ENCODE results near the gene CDH2.

DNA sequence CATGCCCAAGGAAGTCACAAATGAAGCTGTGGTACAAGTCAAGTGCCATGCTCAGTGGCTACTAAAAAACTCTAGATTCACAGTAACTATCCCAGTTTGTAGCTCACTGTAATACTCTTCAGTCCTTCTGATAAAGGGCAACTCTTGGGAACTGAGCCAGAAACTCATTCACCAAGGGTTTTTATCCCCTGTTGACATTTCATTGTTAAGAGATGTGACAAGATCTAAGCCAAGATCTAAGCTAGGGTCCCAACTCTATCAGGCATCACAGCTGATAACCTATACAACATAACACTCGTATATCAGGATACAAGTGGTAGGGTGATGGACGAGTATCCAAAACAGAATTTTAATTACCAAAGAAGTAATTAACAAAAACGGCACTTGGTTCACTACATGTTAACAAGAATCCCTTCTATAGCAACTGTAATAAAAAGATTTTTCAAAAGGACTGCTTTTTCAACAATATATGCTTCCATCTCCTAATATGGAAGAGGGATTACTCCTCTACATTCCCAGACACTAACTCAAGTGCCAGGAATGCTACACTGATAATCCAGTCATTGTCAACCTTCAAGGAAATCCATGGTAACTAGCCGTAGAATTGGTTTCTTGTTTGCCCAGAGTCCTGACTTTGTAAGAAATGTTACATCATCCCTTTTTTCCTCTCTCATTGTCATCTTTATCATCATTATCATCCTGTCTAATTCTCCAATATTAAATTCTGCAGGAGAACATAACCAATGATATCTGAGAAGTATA lies 111.7 kb downstream of the CDH2 start:
- TF ChIP-seq, protein P1, sequence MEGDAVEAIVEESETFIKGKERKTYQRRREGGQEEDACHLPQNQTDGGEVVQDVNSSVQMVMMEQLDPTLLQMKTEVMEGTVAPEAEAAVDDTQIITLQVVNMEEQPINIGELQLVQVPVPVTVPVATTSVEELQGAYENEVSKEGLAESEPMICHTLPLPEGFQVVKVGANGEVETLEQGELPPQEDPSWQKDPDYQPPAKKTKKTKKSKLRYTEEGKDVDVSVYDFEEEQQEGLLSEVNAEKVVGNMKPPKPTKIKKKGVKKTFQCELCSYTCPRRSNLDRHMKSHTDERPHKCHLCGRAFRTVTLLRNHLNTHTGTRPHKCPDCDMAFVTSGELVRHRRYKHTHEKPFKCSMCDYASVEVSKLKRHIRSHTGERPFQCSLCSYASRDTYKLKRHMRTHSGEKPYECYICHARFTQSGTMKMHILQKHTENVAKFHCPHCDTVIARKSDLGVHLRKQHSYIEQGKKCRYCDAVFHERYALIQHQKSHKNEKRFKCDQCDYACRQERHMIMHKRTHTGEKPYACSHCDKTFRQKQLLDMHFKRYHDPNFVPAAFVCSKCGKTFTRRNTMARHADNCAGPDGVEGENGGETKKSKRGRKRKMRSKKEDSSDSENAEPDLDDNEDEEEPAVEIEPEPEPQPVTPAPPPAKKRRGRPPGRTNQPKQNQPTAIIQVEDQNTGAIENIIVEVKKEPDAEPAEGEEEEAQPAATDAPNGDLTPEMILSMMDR (IDR thresholded peaks at IDR 0.05; ENCODE audit: poor library complexity, severe bottlenecking): no peak
- TF ChIP-seq POLR2AphosphoS5 (IDR thresholded peaks at IDR 0.05): no peak
